Peyer's patch (tissue), 4 donors: ENCODE measurements around the gene TCF21.

Experiments
- CTCF ChIP-seq, 6 experiments: fragments of 450-650 bp in 4 of 6; fragments of 200-600 bp in 2 of 6; sonication (generic) in 1 of 6; IDR thresholded peaks; one replicate each; pipeline ENCODE4 v1.5.1; 2017 to 2019; ENCODE audit warnings: antibody characterized with exemption in 6 of 6, mild to moderate bottlenecking in 3 of 6, moderate library complexity in 1 of 6
- POLR2A ChIP-seq, 2 donors: fragments of 450-650 bp; IDR thresholded peaks; one replicate each; pipeline ENCODE4 v1.5.1; 2017; ENCODE audit warnings: antibody characterized with exemption in 2 of 2, mild to moderate bottlenecking in 2 of 2, moderate library complexity in 2 of 2

- TF ChIP-seq POLR2A (IDR thresholded peaks at IDR 0.05) = no peak
- TF ChIP-seq CTCF (IDR thresholded peaks at IDR 0.05) = no peak
Measured at GRCh38 chr6:133917781-133918180, 28.9 kb downstream of the TCF21 start.
